Calu3 (cell line): ENCODE measurements around the gene TFDP3. TPM values are rescaled to one million over a fixed set of nuclear protein-coding genes. Genes with fewer than 3 reads are reported as not detected.

Experiments
- BruUV-seq: library from RNA; stranded (reverse); fragments of 400-500 nt; replicated peaks from 2 replicates; lab custom pipeline; 2021; lab: Mats Ljungman, UMichigan
- CTCF ChIA-PET: fragments of 300-600 bp; sonication (Branson Sonifier 250); formaldehyde crosslinking; loops from one replicate; lab custom pipeline; 2022; ENCODE audit warnings: antibody characterized with exemption; lab: Charles Lee
- DNase-seq: peaks from one replicate; pipeline ENCODE4 v3.0.0; 2022
- H3K27ac Mint-ChIP-seq: one replicate; pipeline ENCODE4 v1.8.0; 2022; ENCODE audit warnings: mixed read lengths; ENCODE audit not compliant: unreplicated experiment
- H3K27me3 Mint-ChIP-seq: one replicate; pipeline ENCODE4 v1.8.0; 2022; ENCODE audit warnings: mixed read lengths; ENCODE audit not compliant: unreplicated experiment
- H3K36me3 Mint-ChIP-seq: one replicate; pipeline ENCODE4 v1.8.0; 2022; ENCODE audit warnings: mild to moderate bottlenecking, moderate library complexity, mixed read lengths; ENCODE audit not compliant: insufficient read depth, unreplicated experiment
- H3K4me1 Mint-ChIP-seq: one replicate; pipeline ENCODE4 v1.8.0; 2022; ENCODE audit warnings: mild to moderate bottlenecking, low read depth, mixed read lengths; ENCODE audit not compliant: unreplicated experiment
- H3K4me3 Mint-ChIP-seq: one replicate; pipeline ENCODE4 v1.8.0; 2022; ENCODE audit warnings: mild to moderate bottlenecking, low read depth, moderate library complexity, mixed read lengths; ENCODE audit not compliant: unreplicated experiment
- H3K9me3 Mint-ChIP-seq: one replicate; pipeline ENCODE4 v1.8.0; 2022; ENCODE audit warnings: low read depth, mixed read lengths; ENCODE audit not compliant: unreplicated experiment
- intact Hi-C: fragments of 100-400 bp; cut with micrococcal nuclease; formaldehyde crosslinking; loops from one replicate; pipeline ENCODE4 v1.10.0; 2022; ENCODE audit not compliant: unreplicated experiment
- total RNA-seq: library from RNA; stranded (reverse); gene quantifications from 2 replicates; pipeline ENCODE4 v1.2.3, GENCODE V29; 2022
- TF ChIP-seq, protein P1 (sequence below): fragments of 200-600 bp; IDR thresholded peaks from one replicate; pipeline ENCODE4 v1.8.0; 2022; ENCODE audit warnings: antibody characterized with exemption; ENCODE audit not compliant: unreplicated experiment

TFDP3 gene
- total RNA-seq, 1 experiment from 2014 or later = not detected

DNA sequence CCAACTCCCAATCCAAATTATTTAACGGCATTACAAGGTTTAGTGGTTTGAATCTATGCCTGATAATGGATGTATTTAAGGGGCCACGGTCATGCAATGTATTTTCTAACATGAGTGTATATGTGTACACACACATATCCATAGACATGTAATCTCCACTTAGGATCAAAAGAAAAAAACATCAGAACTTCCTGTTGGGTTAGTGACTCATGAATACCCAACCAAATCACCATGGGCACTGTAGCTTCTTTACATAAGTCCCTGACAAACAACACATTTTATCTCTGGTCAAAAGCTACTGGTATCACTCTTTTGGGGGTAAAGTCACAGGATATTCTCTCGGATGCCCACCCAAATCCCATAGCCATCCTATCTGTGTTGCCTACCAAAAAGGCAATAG lies 36.5 kb upstream of the TFDP3 start:
- no peaks in the 10 kb centered on the region for H3K4me1 Mint-ChIP-seq
- CTCF ChIA-PET = no interaction called here
- no peaks in the 10 kb centered on the region for H3K9me3 Mint-ChIP-seq
- intact Hi-C loops = no loop called here
- H3K27me3 Mint-ChIP-seq = no peaks in the 10 kb centered on the region
- no peak overlapping the region for H3K27ac Mint-ChIP-seq
- TF ChIP-seq, protein P1, sequence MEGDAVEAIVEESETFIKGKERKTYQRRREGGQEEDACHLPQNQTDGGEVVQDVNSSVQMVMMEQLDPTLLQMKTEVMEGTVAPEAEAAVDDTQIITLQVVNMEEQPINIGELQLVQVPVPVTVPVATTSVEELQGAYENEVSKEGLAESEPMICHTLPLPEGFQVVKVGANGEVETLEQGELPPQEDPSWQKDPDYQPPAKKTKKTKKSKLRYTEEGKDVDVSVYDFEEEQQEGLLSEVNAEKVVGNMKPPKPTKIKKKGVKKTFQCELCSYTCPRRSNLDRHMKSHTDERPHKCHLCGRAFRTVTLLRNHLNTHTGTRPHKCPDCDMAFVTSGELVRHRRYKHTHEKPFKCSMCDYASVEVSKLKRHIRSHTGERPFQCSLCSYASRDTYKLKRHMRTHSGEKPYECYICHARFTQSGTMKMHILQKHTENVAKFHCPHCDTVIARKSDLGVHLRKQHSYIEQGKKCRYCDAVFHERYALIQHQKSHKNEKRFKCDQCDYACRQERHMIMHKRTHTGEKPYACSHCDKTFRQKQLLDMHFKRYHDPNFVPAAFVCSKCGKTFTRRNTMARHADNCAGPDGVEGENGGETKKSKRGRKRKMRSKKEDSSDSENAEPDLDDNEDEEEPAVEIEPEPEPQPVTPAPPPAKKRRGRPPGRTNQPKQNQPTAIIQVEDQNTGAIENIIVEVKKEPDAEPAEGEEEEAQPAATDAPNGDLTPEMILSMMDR = no peak
- no peak overlapping the region for H3K4me3 Mint-ChIP-seq
- BruUV-seq = no TSS peak
- H3K36me3 Mint-ChIP-seq = no peaks in the 10 kb centered on the region
- DNase-seq = no peak

DNA sequence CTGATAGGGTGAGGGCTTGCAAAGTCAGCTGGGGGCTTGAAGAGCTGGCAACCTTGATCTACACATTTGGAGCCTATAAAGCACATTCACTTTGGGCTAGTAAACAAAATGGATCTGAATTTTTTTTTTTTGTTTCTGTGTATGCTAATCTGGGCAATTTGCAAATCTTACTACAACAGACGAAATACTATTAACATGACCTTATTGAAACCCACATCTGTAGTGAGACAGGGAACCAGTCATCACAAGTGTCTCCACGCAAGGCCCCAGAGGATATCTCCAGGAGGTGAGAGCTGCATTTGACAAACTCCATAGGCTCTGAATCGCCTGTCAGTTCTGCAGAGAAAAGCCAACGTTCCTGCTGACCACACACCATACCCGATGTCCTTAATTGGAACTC lies 33.0 kb upstream of the TFDP3 start:
- no TSS peak for BruUV-seq
- H3K27ac Mint-ChIP-seq = no peak overlapping the region
- intact Hi-C loops = no loop called here
- TF ChIP-seq, protein P1 = no peak
- no peaks in the 10 kb centered on the region for H3K27me3 Mint-ChIP-seq
- peaks cover 2% of the 10 kb centered on the region for H3K9me3 Mint-ChIP-seq
- no peak overlapping the region for H3K4me3 Mint-ChIP-seq
- CTCF ChIA-PET = no interaction called here
- H3K36me3 Mint-ChIP-seq = no peaks in the 10 kb centered on the region
- H3K4me1 Mint-ChIP-seq = no peaks in the 10 kb centered on the region
- DNase-seq = no peak

DNA sequence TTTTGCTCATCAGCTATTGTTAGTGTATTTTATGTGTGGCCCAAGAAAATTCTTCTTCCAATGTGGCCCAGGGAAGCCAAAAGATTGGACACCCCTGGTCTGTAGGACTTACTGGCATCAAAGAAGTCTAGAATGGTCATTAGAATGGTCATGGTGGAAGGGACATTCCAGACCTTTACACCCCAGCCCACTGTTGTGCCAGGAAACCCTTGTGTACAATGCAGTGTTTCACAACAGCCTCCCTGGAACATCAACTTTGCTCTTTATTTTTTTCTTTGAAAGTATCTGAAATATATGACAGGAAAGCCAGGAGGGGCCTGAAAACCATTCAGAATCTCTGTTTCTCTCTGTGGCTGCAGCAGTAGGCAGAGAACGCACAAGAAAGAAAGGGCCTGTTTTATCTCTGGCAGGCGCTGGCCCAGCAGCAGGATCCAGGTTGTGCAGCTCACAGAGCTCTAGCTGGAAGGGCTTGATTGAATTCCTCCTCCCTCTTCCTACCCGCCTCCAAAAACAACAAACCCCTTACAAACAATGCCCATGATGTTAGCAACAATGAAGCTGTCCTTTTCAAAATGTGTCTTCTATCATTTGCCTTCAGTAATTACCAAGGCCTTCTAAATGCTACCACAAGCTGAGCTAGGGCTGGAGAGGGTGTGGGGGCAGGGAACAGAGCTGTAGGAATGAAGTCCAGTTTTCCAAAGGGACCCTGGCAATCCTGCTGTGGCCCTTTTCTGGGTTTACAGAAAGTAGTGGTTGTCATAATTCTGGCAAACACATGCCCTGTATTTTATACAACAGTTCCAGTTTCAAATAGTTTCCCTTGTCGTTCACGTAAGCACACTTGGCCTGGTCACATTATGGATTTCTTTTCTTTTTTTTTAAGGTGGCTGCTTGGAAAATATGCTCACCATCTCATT lies 32.3 kb upstream of the TFDP3 start:
- H3K9me3 Mint-ChIP-seq = peaks cover 2% of the 10 kb centered on the region
- no peak for DNase-seq
- H3K27me3 Mint-ChIP-seq = no peaks in the 10 kb centered on the region
- no peaks in the 10 kb centered on the region for H3K36me3 Mint-ChIP-seq
- TF ChIP-seq, protein P1 = no peak
- no peak overlapping the region for H3K27ac Mint-ChIP-seq
- intact Hi-C loops = no loop called here
- CTCF ChIA-PET = interaction anchor here (0.6 to 1.0 kb wide), 2 partner anchors 204 to 288 kb away, joined by 3 to 6 read pairs; no protein-coding TSS in a partner anchor
- no peaks in the 10 kb centered on the region for H3K4me1 Mint-ChIP-seq
- H3K4me3 Mint-ChIP-seq = no peak overlapping the region
- BruUV-seq = no TSS peak

DNA sequence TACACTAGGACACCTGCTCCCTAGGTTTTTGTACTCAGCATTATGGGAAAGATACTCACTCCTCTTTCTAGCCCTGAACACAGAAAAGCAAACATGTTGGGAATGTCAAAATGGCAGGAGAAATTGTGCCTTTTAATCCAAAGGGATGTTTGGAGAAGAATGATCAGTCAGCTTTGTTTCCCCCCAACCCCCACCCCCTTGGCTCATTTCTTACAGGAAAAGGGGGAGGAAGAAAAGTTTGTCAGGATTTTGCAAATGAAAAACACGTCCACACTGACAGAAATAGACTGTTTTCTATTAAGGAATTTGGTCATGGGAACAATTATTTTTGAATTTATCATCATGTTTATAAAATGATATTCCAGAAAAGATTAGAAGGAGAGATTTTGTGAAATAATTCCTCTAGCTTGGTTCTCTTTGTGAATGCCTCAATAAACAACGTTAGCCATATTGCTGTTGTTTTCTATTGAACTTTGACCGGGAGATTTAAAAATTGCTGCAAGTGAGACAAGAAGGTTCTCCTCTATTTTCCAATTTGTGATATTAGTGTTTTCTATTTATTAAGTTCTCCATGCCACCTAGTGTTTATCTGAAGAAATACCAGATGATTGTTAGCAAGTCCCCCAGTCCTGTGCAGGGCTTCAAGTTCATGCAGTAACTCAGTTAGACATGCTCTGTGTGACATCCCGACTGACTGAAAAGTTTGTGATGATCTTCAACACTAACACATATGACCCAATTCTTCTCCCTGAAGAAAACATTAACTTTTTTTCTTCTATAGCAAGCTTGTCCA lies 31.3 kb upstream of the TFDP3 start:
- peaks cover 2% of the 10 kb centered on the region for H3K9me3 Mint-ChIP-seq
- H3K27me3 Mint-ChIP-seq = no peaks in the 10 kb centered on the region
- CTCF ChIA-PET = interaction anchor here (0.6 to 1.0 kb wide), 2 partner anchors 203 to 289 kb away, joined by 3 to 6 read pairs; no protein-coding TSS in a partner anchor
- TF ChIP-seq, protein P1 = no peak
- DNase-seq = no peak
- no peak overlapping the region for H3K27ac Mint-ChIP-seq
- no peaks in the 10 kb centered on the region for H3K4me1 Mint-ChIP-seq
- H3K36me3 Mint-ChIP-seq = no peaks in the 10 kb centered on the region
- intact Hi-C loops = no loop called here
- H3K4me3 Mint-ChIP-seq = no peak overlapping the region
- no TSS peak for BruUV-seq
